Suprapubic skin (tissue), 4 donors: ENCODE results near the gene BTC. TPM values are rescaled to one million over a fixed set of nuclear protein-coding genes. Genes with fewer than 3 reads are reported as not detected.

Experiments
- total RNA-seq, 4 donors: library from RNA; depleted of rRNA; stranded (reverse); fragments of >200 nt; gene quantifications; one replicate each; pipeline ENCODE4 v1.1.0, GENCODE V29; 2016

Gene BTC
- total RNA-seq, 4 donors from 2014 or later = 6.5 to 48.1 (median 25.6) TPM

Other genes with a start within 250 kb of the BTC start
- gene PARM1, start 138.6 kb upstream of the BTC start, total RNA-seq = 10 to 100 TPM; 13.2 to 27.4 (median 19.1) TPM